K562 (cell line): ENCODE data around the gene ZDHHC14.

Source experiments
- FOXJ3 ChIP-seq: sonication (generic); formaldehyde crosslinking; IDR thresholded peaks from 2 replicates; pipeline ENCODE4 v1.4.0; 2020; ENCODE audit warnings: mild to moderate bottlenecking, missing genetic modification reagents
- POLR2A ChIP-seq: fragments of 450-650 bp; conservative IDR thresholded peaks from 2 replicates; pipeline ENCODE4 v1.6.1; 2016

- TF ChIP-seq POLR2A: no peak
- TF ChIP-seq FOXJ3 (CRISPR knock-in tag): no peak
Observed at GRCh38 chr6:157488716-157489118, 107.7 kb downstream of the ZDHHC14 start.
